Stomach (tissue), 4 donors: ENCODE measurements around the gene HEPN1.

Experiments
- CTCF ChIP-seq, 7 experiments: fragments of 450-650 bp in 4 of 7; fragments of 200-600 bp in 3 of 7; sonication (generic) in 3 of 7; IDR thresholded peaks; one replicate each; pipeline ENCODE4 v1.5.1; 2016 to 2019; ENCODE audit warnings: antibody characterized with exemption in 7 of 7, control low read depth in 2 of 7, mild to moderate bottlenecking in 1 of 7
- POLR2A ChIP-seq, 4 donors: fragments of 450-650 bp; IDR thresholded peaks; one replicate each; pipeline ENCODE4 v1.6.1; 2016; ENCODE audit warnings: antibody characterized with exemption in 4 of 4, control low read depth in 2 of 4, mild to moderate bottlenecking in 1 of 4, moderate library complexity in 1 of 4

- TF ChIP-seq CTCF (IDR thresholded peaks at IDR 0.05): no peak
- TF ChIP-seq POLR2A (IDR thresholded peaks at IDR 0.05): no peak
These were observed 49.7 kb upstream of the HEPN1 start for GRCh38 chr11:124869331-124869730.
